NCI-H2081 (cell line): ENCODE results near the gene FNDC3A.

ENCODE experiments used
- DNase-seq, 2 experiments: peaks; one replicate each; lab custom pipeline; 2025; lab: John Stamatoyannopoulos, UW

FNDC3A gene

DNA sequence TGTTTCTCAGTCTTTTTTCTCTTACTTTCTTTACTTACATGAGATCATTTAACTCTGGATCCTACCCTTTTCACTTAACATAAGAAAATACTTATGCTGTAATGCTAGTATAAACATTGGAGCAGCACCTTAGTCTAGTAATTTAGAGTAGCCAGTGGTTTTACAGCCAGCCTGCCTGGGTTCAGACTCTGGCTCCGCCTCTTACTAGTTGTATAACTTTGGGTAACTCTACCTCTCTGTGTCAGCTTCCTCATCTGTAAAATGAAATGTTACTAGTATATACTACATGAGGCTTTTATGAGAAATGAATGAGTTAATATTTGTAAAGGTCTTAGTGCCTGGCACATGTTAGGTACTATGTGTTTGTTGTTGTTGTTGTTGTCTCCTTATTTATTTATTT, 277.6 kb downstream of the FNDC3A start:
- DNase-seq = no peak

DNA sequence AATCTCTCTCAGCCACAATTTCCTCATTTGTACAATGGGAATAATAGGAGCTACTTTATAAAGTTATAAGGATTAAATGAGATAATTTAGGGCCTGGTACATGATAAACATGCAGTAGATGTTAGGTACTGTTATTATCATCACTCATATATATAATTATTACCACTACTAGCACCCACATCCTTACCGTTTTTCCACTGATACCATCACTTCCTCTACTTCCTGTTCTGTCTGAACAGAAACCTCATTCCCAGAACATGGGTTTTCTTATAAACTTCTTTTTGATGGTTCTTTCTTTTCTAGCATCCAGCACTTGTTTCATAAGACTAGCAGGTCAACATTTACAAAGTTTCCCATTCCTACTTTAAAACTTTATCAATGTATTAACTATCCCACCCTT, 278.3 kb downstream of the FNDC3A start:
- no peak for DNase-seq

DNA sequence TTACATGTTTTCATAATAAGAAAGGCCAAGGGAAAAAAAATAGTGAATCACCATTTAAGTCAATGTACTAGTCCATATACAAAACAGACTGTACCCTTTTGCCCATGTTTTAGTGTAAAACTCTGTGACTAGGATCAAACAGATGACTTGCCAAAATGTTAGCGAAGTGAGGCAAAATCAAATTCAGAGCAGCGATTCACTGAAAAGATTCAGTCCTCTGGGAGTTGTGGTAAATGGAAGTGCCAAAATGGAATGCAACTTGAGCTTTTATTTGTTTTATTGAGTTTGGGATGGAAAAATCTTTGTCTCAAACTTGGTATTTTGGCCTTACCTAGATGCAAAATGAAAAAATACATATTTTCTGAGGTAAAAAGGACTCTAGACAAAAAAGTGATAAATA, 281.1 kb downstream of the FNDC3A start:
- DNase-seq = no peak

DNA sequence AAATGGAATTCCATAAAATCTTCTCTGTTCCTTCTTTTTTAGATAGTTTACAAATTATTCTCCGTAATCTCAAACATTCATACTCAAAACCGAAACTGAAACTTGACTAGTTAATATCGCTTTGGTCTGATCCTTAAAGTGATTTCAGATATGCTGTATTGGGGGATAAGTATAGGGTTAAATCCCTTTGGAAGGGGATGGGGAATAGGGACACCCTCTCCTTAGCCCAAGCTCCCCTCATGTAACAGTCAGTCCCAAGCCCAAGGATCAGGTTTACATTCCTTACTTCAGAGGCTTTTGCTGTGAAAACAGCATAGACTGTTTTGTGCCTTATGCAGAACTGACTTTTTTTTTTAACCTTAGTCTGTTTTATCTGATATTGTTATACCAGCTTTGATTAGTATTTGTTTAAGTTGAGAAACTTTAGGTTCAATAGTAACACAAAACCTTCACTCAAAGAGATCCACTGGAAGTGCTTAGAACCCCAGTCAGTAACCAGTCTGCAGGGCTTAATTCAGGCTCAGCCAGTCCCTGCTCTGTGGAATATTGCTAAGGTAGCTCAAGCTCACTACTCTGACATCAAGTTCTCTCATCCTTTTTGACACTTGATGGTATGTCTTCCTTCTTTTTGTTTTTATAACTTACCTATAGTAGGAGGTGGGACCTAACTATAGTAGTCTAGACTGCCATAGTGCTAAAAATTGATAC, 282.5 kb downstream of the FNDC3A start:
- no peak for DNase-seq
